Stimulated activated memory B cell treated with anti-CD40 and anti-IgM and Interleukin-4, amounts not matched to agents 10 μg/mL and 1 μg/mL and 100 μg/mL, for 72 hours (primary cell): ENCODE results near the gene PDE10A.
"Not testable (repeated sequence)": the region's sequence is repeated elsewhere in the genome, so short reads cannot be mapped to it uniquely, and the experiment has no call there.

Experiments used
- ATAC-seq: fragments of 150-1000 bp; cut with Tn5 transposase; 2 replicates; pipeline ENCODE4 v1.10.0; 2021
- H3K27ac Mint-ChIP-seq: one replicate; pipeline ENCODE4 v1.8.0; 2022; ENCODE audit warnings: mild to moderate bottlenecking, mixed read lengths
- H3K27me3 Mint-ChIP-seq: one replicate; pipeline ENCODE4 v1.8.0; 2022; ENCODE audit warnings: mixed read lengths
- H3K36me3 Mint-ChIP-seq: one replicate; pipeline ENCODE4 v1.8.0; 2022; ENCODE audit warnings: mixed read lengths
- H3K4me1 Mint-ChIP-seq: one replicate; pipeline ENCODE4 v1.8.0; 2022; ENCODE audit warnings: mixed read lengths
- H3K4me3 Mint-ChIP-seq: one replicate; pipeline ENCODE4 v1.8.0; 2022; ENCODE audit warnings: mild to moderate bottlenecking, moderate library complexity, mixed read lengths
- H3K9me3 Mint-ChIP-seq: one replicate; pipeline ENCODE4 v1.8.0; 2022; ENCODE audit warnings: mixed read lengths

The PDE10A gene

GRCh38 chr6:165486183-165487137 lies 176.6 kb downstream of the PDE10A start:
- Mint-ChIP-seq H3K27ac (no peak overlapping the region), H3K9me3 (peaks cover 3% of the 10 kb centered on the region), H3K27me3 (no peaks in the 10 kb centered on the region), H3K4me3 (no peak overlapping the region), H3K36me3 (no peaks in the 10 kb centered on the region), H3K4me1 (no peaks in the 10 kb centered on the region)
- no peak for ATAC-seq

GRCh38 chr6:165484178-165484889 lies 178.7 kb downstream of the PDE10A start:
- no peak overlapping the region for H3K4me3 Mint-ChIP-seq
- no peaks in the 10 kb centered on the region for H3K27me3 Mint-ChIP-seq
- no peak overlapping the region for H3K27ac Mint-ChIP-seq
- H3K4me1 Mint-ChIP-seq = no peaks in the 10 kb centered on the region
- no peaks in the 10 kb centered on the region for H3K9me3 Mint-ChIP-seq
- no peak for ATAC-seq
- H3K36me3 Mint-ChIP-seq = no peaks in the 10 kb centered on the region

- H3K9me3 Mint-ChIP-seq = no peaks in the 10 kb centered on the region
- ATAC-seq = no peak
Measured at GRCh38 chr6:165481921-165482320, 181.1 kb downstream of the PDE10A start.

GRCh38 chr6:165480916-165481315 lies 182.1 kb downstream of the PDE10A start:
- Mint-ChIP-seq H3K9me3 (no peaks in the 10 kb centered on the region), H3K27ac (no peak overlapping the region), H3K27me3 (no peaks in the 10 kb centered on the region), H3K4me3 (no peak overlapping the region), H3K4me1 (no peaks in the 10 kb centered on the region), H3K36me3 (no peaks in the 10 kb centered on the region)
- ATAC-seq = no peak

More at GRCh38 chr6:165481921-165482320, 181.1 kb downstream of the PDE10A start:
- Mint-ChIP-seq H3K27ac (no peak overlapping the region), H3K4me1 (no peaks in the 10 kb centered on the region), H3K27me3 (no peaks in the 10 kb centered on the region), H3K36me3 (no peaks in the 10 kb centered on the region), H3K4me3 (no peak overlapping the region)

- no peak overlapping the region for H3K4me3 Mint-ChIP-seq
- no peaks in the 10 kb centered on the region for H3K9me3 Mint-ChIP-seq
- ATAC-seq = no peak
- no peaks in the 10 kb centered on the region for H3K4me1 Mint-ChIP-seq
- no peaks in the 10 kb centered on the region for H3K27me3 Mint-ChIP-seq
- H3K36me3 Mint-ChIP-seq = no peaks in the 10 kb centered on the region
- H3K27ac Mint-ChIP-seq = no peak overlapping the region
Measured at GRCh38 chr6:165478581-165478980, 184.5 kb downstream of the PDE10A start.

GRCh38 chr6:165469483-165469882 lies 193.6 kb downstream of the PDE10A start:
- no peaks in the 10 kb centered on the region for H3K36me3 Mint-ChIP-seq
- no peaks in the 10 kb centered on the region for H3K4me1 Mint-ChIP-seq
- no peaks in the 10 kb centered on the region for H3K27me3 Mint-ChIP-seq
- H3K9me3 Mint-ChIP-seq = peaks cover 5% of the 10 kb centered on the region
- no peak overlapping the region for H3K27ac Mint-ChIP-seq
- H3K4me3 Mint-ChIP-seq = no peak overlapping the region
- ATAC-seq = no peak

GRCh38 chr6:165468340-165469235 lies 194.5 kb downstream of the PDE10A start:
- Mint-ChIP-seq H3K4me1 (no peaks in the 10 kb centered on the region), H3K9me3 (peaks cover 10% of the 10 kb centered on the region), H3K27ac (no peak overlapping the region), H3K36me3 (no peaks in the 10 kb centered on the region), H3K27me3 (no peaks in the 10 kb centered on the region), H3K4me3 (no peak overlapping the region)
- ATAC-seq = no peak

- not testable (repeated sequence) for H3K27me3 Mint-ChIP-seq, H3K27ac Mint-ChIP-seq, H3K4me1 Mint-ChIP-seq, ATAC-seq, H3K4me3 Mint-ChIP-seq, H3K36me3 Mint-ChIP-seq
- peaks cover 24% of the 10 kb centered on the region for H3K9me3 Mint-ChIP-seq
Measured at GRCh38 chr6:165463499-165463898, 199.5 kb downstream of the PDE10A start.

- H3K27me3 Mint-ChIP-seq, H3K36me3 Mint-ChIP-seq, H3K4me1 Mint-ChIP-seq, ATAC-seq, H3K27ac Mint-ChIP-seq, H3K4me3 Mint-ChIP-seq: not testable (repeated sequence)
- H3K9me3 Mint-ChIP-seq = peaks cover 21% of the 10 kb centered on the region
Measured at GRCh38 chr6:165459605-165460301, 203.3 kb downstream of the PDE10A start.

GRCh38 chr6:165458134-165458533 lies 204.9 kb downstream of the PDE10A start:
- no peak overlapping the region for H3K27ac Mint-ChIP-seq
- no peak overlapping the region for H3K4me3 Mint-ChIP-seq
- no peaks in the 10 kb centered on the region for H3K4me1 Mint-ChIP-seq
- H3K27me3 Mint-ChIP-seq = no peaks in the 10 kb centered on the region
- H3K9me3 Mint-ChIP-seq = peaks cover 14% of the 10 kb centered on the region
- no peaks in the 10 kb centered on the region for H3K36me3 Mint-ChIP-seq
- ATAC-seq = no peak

- no peak for ATAC-seq
- H3K9me3 Mint-ChIP-seq = peaks cover 7% of the 10 kb centered on the region
- H3K4me3 Mint-ChIP-seq = no peak overlapping the region
- H3K27me3 Mint-ChIP-seq = no peaks in the 10 kb centered on the region
- no peak overlapping the region for H3K27ac Mint-ChIP-seq
- no peaks in the 10 kb centered on the region for H3K4me1 Mint-ChIP-seq
- H3K36me3 Mint-ChIP-seq = no peaks in the 10 kb centered on the region
Measured at GRCh38 chr6:165456286-165456685, 206.8 kb downstream of the PDE10A start.

GRCh38 chr6:165455488-165455887 lies 207.6 kb downstream of the PDE10A start:
- no peak for ATAC-seq
- no peak overlapping the region for H3K27ac Mint-ChIP-seq
- no peaks in the 10 kb centered on the region for H3K36me3 Mint-ChIP-seq
- H3K9me3 Mint-ChIP-seq = peaks cover 7% of the 10 kb centered on the region
- H3K4me3 Mint-ChIP-seq = no peak overlapping the region
- no peaks in the 10 kb centered on the region for H3K27me3 Mint-ChIP-seq
- H3K4me1 Mint-ChIP-seq = no peaks in the 10 kb centered on the region

- H3K27me3 Mint-ChIP-seq = no peaks in the 10 kb centered on the region
- H3K4me3 Mint-ChIP-seq = no peak overlapping the region
- peak; percentile 34 for ATAC-seq
- H3K27ac Mint-ChIP-seq = no peak overlapping the region
- H3K4me1 Mint-ChIP-seq = no peaks in the 10 kb centered on the region
- no peaks in the 10 kb centered on the region for H3K36me3 Mint-ChIP-seq
- no peaks in the 10 kb centered on the region for H3K9me3 Mint-ChIP-seq
Measured at GRCh38 chr6:165453395-165453794, 209.6 kb downstream of the PDE10A start.

GRCh38 chr6:165451838-165452237 lies 211.2 kb downstream of the PDE10A start:
- H3K27ac Mint-ChIP-seq = no peak overlapping the region
- H3K4me1 Mint-ChIP-seq = no peaks in the 10 kb centered on the region
- no peaks in the 10 kb centered on the region for H3K36me3 Mint-ChIP-seq
- no peak for ATAC-seq
- H3K4me3 Mint-ChIP-seq = no peak overlapping the region
- no peaks in the 10 kb centered on the region for H3K27me3 Mint-ChIP-seq
- H3K9me3 Mint-ChIP-seq = no peaks in the 10 kb centered on the region
